Measurements from ENCODE around the gene AMN.

The AMN gene

GRCh38 chr14:102929241-102930137 is 7.0 kb downstream of the AMN start:
- no peak for DNase-seq

GRCh38 chr14:102930138-102930752 is 7.8 kb downstream of the AMN start:
- no peak for DNase-seq

GRCh38 chr14:102930753-102931579 is 8.5 kb downstream of the AMN start:
- no peak for DNase-seq

- no peak for DNase-seq
These were observed 9.3 kb downstream of the AMN start for GRCh38 chr14:102931580-102932285.

GRCh38 chr14:102932484-102933248 is 10.2 kb downstream of the AMN start:
- no peak for DNase-seq

GRCh38 chr14:102933618-102934231 is 11.3 kb downstream of the AMN start:
- DNase-seq, result no peak

GRCh38 chr14:102935756-102936155 is 13.3 kb downstream of the AMN start:
- DNase-seq, result no peak

- DNase-seq, result no peak
These were observed 15.1 kb downstream of the AMN start for GRCh38 chr14:102937331-102938175.

- no peak for DNase-seq
These were observed 15.7 kb downstream of the AMN start for GRCh38 chr14:102938191-102938590.

GRCh38 chr14:102939329-102939728 is 16.9 kb downstream of the AMN start:
- DNase-seq, result no peak

- no peak for DNase-seq
These were observed 17.5 kb downstream of the AMN start for GRCh38 chr14:102939820-102940561.

- no peak for DNase-seq
These were observed 18.4 kb downstream of the AMN start for GRCh38 chr14:102940729-102941362.

- DNase-seq, result no peak
These were observed 19.1 kb downstream of the AMN start for GRCh38 chr14:102941419-102942011.

GRCh38 chr14:102942069-102942468 is 19.6 kb downstream of the AMN start:
- no peak for DNase-seq

GRCh38 chr14:102943454-102943853 is 21.0 kb downstream of the AMN start:
- DNase-seq, result no peak

GRCh38 chr14:102943979-102944378 is 21.5 kb downstream of the AMN start:
- no peak for DNase-seq

GRCh38 chr14:102944448-102945330 is 22.2 kb downstream of the AMN start:
- DNase-seq, result no peak

All from activated CD8-positive, alpha-beta memory T cell treated with anti-CD3 and anti-CD28 coated beads, Interleukin-2, amount 50 U/mL, for 48 hours (primary cell).